Vagina (tissue), 2 donors: ENCODE results near the gene PROSER2. TPM values are rescaled to one million over a fixed set of nuclear protein-coding genes. Genes with fewer than 3 reads are reported as not detected.

Source experiments
- DNase-seq, 2 donors: peaks; one replicate each; pipeline ENCODE4 v3.0.0-alpha.2; 2017; ENCODE audit errors: extremely low spot score in 2 of 2
- H3K27ac ChIP-seq: fragments of 200-600 bp; sonication (generic); one replicate; pipeline ENCODE4 v1.5.1; 2019
- H3K27me3 ChIP-seq: fragments of 200-600 bp; sonication (generic); one replicate; pipeline ENCODE4 v1.5.1; 2019
- H3K36me3 ChIP-seq, 2 donors: fragments of 200-600 bp; sonication (generic); one replicate each; pipeline ENCODE4 v1.5.1; 2017 to 2019
- H3K4me1 ChIP-seq: fragments of 200-600 bp; sonication (generic); one replicate; pipeline ENCODE4 v1.5.1; 2019
- H3K4me3 ChIP-seq, 2 donors: fragments of 200-600 bp; sonication (generic); 1 replicate in 1 of 2; 2 replicates in 1 of 2; pipeline ENCODE4 v1.5.1; 2016 to 2019
- H3K9me3 ChIP-seq: fragments of 200-600 bp; sonication (generic); one replicate; pipeline ENCODE4 v1.5.1; 2019
- POLR2A ChIP-seq, 2 donors: fragments of 450-650 bp; IDR thresholded peaks; one replicate each; pipeline ENCODE4 v1.6.1; 2017; ENCODE audit warnings: antibody characterized with exemption in 2 of 2, mild to moderate bottlenecking in 2 of 2, moderate library complexity in 2 of 2
- POLR2AphosphoS5 ChIP-seq, 2 donors: sonication (generic); formaldehyde crosslinking; IDR thresholded peaks; one replicate each; pipeline ENCODE4 v1.9.0; 2017; ENCODE audit warnings: antibody characterized with exemption in 2 of 2, mild to moderate bottlenecking in 2 of 2, low read depth in 1 of 2; ENCODE audit not compliant: insufficient read depth in 1 of 2
- intact Hi-C: fragments of 100-400 bp; cut with DNase I; formaldehyde crosslinking; loops from one replicate; pipeline ENCODE4 v1.15.1; 2023
- total RNA-seq: library from RNA; depleted of rRNA; stranded (reverse); fragments of >200 nt; gene quantifications from one replicate; pipeline ENCODE4 v1.2.3, GENCODE V29; 2016
- TF ChIP-seq, protein P1 (sequence below), 3 experiments: fragments of 450-650 bp in 2 of 3; fragments of 200-600 bp in 1 of 3; sonication (generic) in 1 of 3; IDR thresholded peaks; one replicate each; pipeline ENCODE4 v1.5.1; 2017 to 2019; ENCODE audit warnings: antibody characterized with exemption in 3 of 3, mild to moderate bottlenecking in 2 of 3, moderate library complexity in 2 of 3

The PROSER2 gene
- total RNA-seq, 1 donor from 2014 or later, result 8.1 TPM

DNA sequence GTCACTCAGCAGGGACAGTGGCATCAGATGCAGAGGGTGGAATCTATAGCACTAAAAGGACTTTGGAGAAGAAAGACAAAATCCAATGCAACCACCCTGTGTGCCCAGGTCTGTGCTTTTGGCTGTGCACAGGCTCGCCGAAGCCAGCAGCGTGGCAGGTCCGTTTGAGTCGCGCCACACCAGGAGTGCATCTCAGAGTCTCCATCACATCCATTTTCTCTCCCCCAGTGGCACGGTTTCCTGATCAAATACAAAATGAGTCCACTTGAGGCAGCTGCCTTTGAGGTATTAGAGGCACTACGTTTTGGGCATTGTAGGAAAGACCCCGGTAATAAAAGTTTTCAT is 23.4 kb upstream of the PROSER2 start:
- no peaks in the 10 kb centered on the region for H3K9me3 ChIP-seq
- H3K36me3 ChIP-seq, result no peaks in the 10 kb centered on the region
- no peak overlapping the region for H3K4me3 ChIP-seq
- no peak for DNase-seq
- intact Hi-C loops, result no loop called here
- H3K4me1 ChIP-seq, result no peaks in the 10 kb centered on the region
- no peak overlapping the region for H3K27ac ChIP-seq
- TF ChIP-seq POLR2AphosphoS5 (IDR thresholded peaks at IDR 0.05; ENCODE audit: insufficient read depth in 1 of 2, low read depth in 1 of 2) (no peak), POLR2A (IDR thresholded peaks at IDR 0.05) (no peak)
- TF ChIP-seq, protein P1, sequence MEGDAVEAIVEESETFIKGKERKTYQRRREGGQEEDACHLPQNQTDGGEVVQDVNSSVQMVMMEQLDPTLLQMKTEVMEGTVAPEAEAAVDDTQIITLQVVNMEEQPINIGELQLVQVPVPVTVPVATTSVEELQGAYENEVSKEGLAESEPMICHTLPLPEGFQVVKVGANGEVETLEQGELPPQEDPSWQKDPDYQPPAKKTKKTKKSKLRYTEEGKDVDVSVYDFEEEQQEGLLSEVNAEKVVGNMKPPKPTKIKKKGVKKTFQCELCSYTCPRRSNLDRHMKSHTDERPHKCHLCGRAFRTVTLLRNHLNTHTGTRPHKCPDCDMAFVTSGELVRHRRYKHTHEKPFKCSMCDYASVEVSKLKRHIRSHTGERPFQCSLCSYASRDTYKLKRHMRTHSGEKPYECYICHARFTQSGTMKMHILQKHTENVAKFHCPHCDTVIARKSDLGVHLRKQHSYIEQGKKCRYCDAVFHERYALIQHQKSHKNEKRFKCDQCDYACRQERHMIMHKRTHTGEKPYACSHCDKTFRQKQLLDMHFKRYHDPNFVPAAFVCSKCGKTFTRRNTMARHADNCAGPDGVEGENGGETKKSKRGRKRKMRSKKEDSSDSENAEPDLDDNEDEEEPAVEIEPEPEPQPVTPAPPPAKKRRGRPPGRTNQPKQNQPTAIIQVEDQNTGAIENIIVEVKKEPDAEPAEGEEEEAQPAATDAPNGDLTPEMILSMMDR (IDR thresholded peaks at IDR 0.05), result no peak
- H3K27me3 ChIP-seq, result no peaks in the 10 kb centered on the region

DNA sequence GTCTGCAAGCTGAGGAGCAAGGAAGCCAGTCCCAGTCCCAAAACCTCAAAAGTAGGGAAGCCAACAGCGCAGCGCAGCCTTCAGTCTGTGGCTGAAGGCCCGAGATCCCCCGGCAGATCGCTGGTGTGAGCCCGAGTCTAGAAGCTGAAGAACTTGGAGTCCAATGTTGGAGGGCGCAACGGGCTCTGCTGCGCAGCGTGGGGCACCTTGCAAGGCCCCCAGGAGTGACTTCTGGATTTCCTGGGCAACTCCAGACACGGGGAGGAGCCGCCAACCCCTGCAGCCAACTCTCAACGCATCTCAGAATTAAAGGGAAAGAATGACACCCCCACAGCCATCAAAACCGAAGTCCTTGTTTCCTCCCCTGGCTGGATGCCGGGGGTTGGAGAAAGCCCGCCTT is 18.8 kb upstream of the PROSER2 start:
- intact Hi-C loops, result no loop called here
- Histone ChIP-seq H3K4me1 (no peaks in the 10 kb centered on the region), H3K9me3 (no peaks in the 10 kb centered on the region), H3K36me3 (no peaks in the 10 kb centered on the region), H3K27ac (no peak overlapping the region), H3K4me3 (no peak overlapping the region), H3K27me3 (no peaks in the 10 kb centered on the region)
- no peak for TF ChIP-seq POLR2A (IDR thresholded peaks at IDR 0.05)
- TF ChIP-seq POLR2AphosphoS5 (IDR thresholded peaks at IDR 0.05; ENCODE audit: insufficient read depth in 1 of 2, low read depth in 1 of 2), result no peak
- TF ChIP-seq, protein P1 (IDR thresholded peaks at IDR 0.05), result no peak
- no peak for DNase-seq

DNA sequence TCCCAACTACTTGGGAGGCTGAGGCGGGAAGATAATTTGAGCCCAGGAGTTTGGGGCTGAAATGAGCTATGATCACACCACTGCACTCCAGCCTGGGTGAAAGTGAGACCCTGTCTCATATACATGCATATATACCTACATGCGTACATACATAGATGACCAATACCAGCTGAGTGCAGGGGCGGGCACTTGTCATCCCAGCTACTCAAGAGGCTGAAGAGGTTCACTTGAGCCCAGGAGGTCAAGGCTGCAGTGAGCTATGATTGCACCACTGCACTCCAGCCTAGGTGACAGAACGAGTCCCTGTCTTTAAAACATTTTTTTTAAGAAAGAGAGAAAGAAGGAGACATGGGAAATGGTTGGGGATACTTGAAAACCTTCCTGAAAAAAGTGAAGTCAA is 17.4 kb upstream of the PROSER2 start:
- intact Hi-C loops, result no loop called here
- Histone ChIP-seq H3K27me3 (no peaks in the 10 kb centered on the region), H3K27ac (no peak overlapping the region), H3K4me1 (no peaks in the 10 kb centered on the region), H3K36me3 (no peaks in the 10 kb centered on the region), H3K9me3 (no peaks in the 10 kb centered on the region), H3K4me3 (no peak overlapping the region)
- no peak for TF ChIP-seq POLR2A (IDR thresholded peaks at IDR 0.05)
- TF ChIP-seq, protein P1 (IDR thresholded peaks at IDR 0.05), result no peak
- DNase-seq, result no peak

DNA sequence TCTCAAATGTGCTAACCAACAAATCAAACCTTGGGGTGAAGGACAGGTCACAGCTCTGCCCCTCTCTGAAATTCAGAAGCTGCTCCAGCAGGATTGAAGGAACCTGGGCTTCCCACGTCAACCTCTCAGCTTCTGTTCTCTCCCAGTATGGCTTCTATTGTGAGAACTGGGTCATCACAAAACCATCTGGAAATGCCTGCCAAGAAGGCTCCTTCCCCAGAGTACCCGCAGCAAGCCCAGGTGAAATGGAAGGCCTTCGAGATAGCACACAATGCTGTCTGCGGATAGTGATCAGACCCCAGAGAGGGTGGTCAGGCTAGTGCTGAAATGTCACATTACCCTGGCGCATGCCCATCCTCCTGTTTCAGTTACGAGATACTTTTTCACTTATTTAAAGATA is 16.4 kb upstream of the PROSER2 start:
- intact Hi-C loops, result no loop called here
- no peaks in the 10 kb centered on the region for H3K27me3 ChIP-seq
- no peaks in the 10 kb centered on the region for H3K4me1 ChIP-seq
- TF ChIP-seq POLR2A (IDR thresholded peaks at IDR 0.05), result no peak
- no peak for TF ChIP-seq POLR2AphosphoS5 (IDR thresholded peaks at IDR 0.05; ENCODE audit: insufficient read depth in 1 of 2, low read depth in 1 of 2)
- TF ChIP-seq, protein P1 (IDR thresholded peaks at IDR 0.05), result no peak
- H3K9me3 ChIP-seq, result no peaks in the 10 kb centered on the region
- DNase-seq, result no peak
- H3K36me3 ChIP-seq, result no peaks in the 10 kb centered on the region
- H3K27ac ChIP-seq, result no peak overlapping the region
- H3K4me3 ChIP-seq, result no peak overlapping the region

DNA sequence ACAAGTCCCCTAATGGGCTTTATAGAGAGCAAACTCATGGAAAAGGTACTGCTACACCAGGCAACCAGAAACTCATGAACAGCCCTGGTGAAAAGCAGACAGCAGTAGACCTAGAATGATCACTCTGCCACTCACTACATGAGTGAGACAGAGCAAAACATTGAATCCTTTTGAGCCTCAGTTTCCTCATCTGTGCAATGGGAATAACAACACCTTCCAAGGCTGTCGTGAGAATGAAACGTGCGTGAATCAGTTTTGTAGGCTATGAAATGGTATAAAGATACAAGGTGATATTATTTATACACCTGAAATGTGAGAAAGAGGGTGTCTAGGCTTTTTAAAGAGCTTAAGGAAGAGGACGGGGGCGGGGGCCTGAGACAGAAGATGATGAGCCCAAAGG is 14.3 kb upstream of the PROSER2 start:
- DNase-seq, result no peak
- no peak for TF ChIP-seq POLR2A (IDR thresholded peaks at IDR 0.05)
- no peak for TF ChIP-seq POLR2AphosphoS5 (IDR thresholded peaks at IDR 0.05; ENCODE audit: insufficient read depth in 1 of 2, low read depth in 1 of 2)
- TF ChIP-seq, protein P1 (IDR thresholded peaks at IDR 0.05), result no peak

More for the DNA sequence above, 14.3 kb upstream of the PROSER2 start:
- Histone ChIP-seq H3K36me3 (no peaks in the 10 kb centered on the region), H3K27me3 (no peaks in the 10 kb centered on the region), H3K4me3 (no peak overlapping the region), H3K27ac (no peak overlapping the region), H3K4me1 (no peaks in the 10 kb centered on the region), H3K9me3 (no peaks in the 10 kb centered on the region)
- intact Hi-C loops, result no loop called here
